ENCODE measurements around the gene MED12L.

MED12L gene

GRCh38 chr3:151430821-151431484, 345.5 kb downstream of the MED12L start:
- Histone ChIP-seq H3K9me3 (ENCODE audit: control insufficient read depth, insufficient read depth, low read depth, low read length) (no peaks in the 10 kb centered on the region), H3K4me1 (ENCODE audit: control insufficient read depth, insufficient read depth, low read length) (no peaks in the 10 kb centered on the region), H3K36me3 (ENCODE audit: control insufficient read depth in 2 of 2, insufficient read depth in 1 of 2, low read length in 2 of 2) (peaks cover 0 to 6% of the 10 kb centered on the region in 2 experiments; a peak in 1 of 3 replicates), H3K4me3 (ENCODE audit: low read depth, low read length) (no peak overlapping the region), H3K27ac (ENCODE audit: extremely low read depth, low read depth, low read length) (no peak overlapping the region)
- no peak for TF ChIP-seq ZNF18 (tag by site-specific recombination; IDR thresholded peaks at IDR 0.05)
- no peak for TF ChIP-seq ZNF518A (tag by site-specific recombination; conservative IDR thresholded peaks at IDR 0.05; ENCODE audit: low read depth)
- no peak for TF ChIP-seq ZNF623 (tag by site-specific recombination; IDR thresholded peaks at IDR 0.05)
- TF ChIP-seq ZNF19 (tag by site-specific recombination; IDR thresholded peaks at IDR 0.05; ENCODE audit: low read depth), result no peak
- no peak for TF ChIP-seq ZNF423 (tag by site-specific recombination; IDR thresholded peaks at IDR 0.05)
- no peak for TF ChIP-seq ZNF677 (tag by site-specific recombination; IDR thresholded peaks at IDR 0.05)
- no peak for TF ChIP-seq ZNF138 (tag by site-specific recombination; IDR thresholded peaks at IDR 0.05; ENCODE audit: borderline replicate concordance)
- TF ChIP-seq ZSCAN18 (tag by site-specific recombination; IDR thresholded peaks at IDR 0.05), result no peak
- POLR2A ChIA-PET, result no interaction called here
- CTCF ChIA-PET, result interaction anchor here (0.9 to 1.4 kb wide), 2 partner anchors 263 to 408 kb away, joined by 3 to 4 read pairs; no protein-coding TSS in a partner anchor

DNA sequence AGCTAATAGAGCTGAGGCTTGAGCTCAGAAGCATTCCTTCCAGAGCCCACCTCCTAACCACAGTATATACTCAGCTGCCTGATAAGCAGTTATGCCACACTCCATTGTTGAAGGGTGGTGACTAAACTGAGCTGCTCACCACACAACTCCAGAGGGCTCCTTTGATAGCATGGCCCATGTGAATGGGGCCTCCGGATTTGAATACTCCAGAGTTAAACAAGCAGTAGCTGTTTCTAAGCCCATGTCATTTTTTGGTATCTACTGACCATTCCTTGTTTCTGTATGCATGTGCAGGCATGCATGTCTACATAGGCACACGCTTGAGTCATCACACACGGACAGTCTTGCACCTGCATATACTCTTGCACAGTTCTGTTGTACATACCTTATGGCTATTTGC, 346.5 kb downstream of the MED12L start:
- no peaks in the 10 kb centered on the region for H3K9me3 ChIP-seq (ENCODE audit: control insufficient read depth, insufficient read depth, low read depth, low read length)
- H3K4me3 ChIP-seq (ENCODE audit: low read depth, low read length), result no peak overlapping the region
- peaks cover 0 to 6% of the 10 kb centered on the region in 2 experiments; a peak in 1 of 3 replicates for H3K36me3 ChIP-seq (ENCODE audit: control insufficient read depth in 2 of 2, insufficient read depth in 1 of 2, low read length in 2 of 2)
- TF ChIP-seq, protein P1, sequence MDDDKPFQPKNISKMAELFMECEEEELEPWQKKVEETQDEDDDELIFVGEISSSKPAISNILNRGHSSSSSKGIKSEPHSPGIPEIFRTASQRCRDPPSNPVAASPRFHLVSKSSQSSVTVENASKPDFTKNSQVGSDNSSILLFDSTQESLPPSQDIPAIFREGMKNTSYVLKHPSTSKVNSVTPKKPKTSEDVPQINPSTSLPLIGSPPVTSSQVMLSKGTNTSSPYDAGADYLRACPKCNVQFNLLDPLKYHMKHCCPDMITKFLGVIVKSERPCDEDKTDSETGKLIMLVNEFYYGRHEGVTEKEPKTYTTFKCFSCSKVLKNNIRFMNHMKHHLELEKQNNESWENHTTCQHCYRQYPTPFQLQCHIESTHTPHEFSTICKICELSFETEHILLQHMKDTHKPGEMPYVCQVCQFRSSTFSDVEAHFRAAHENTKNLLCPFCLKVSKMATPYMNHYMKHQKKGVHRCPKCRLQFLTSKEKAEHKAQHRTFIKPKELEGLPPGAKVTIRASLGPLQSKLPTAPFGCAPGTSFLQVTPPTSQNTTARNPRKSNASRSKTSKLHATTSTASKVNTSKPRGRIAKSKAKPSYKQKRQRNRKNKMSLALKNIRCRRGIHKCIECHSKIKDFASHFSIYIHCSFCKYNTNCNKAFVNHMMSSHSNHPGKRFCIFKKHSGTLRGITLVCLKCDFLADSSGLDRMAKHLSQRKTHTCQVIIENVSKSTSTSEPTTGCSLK (tag by site-specific recombination; IDR thresholded peaks at IDR 0.05), result no peak
- TF ChIP-seq ZNF530 (tag by site-specific recombination; IDR thresholded peaks at IDR 0.05; ENCODE audit: low read depth) (no peak), ZNF394 (tag by site-specific recombination; IDR thresholded peaks at IDR 0.05; ENCODE audit: borderline replicate concordance) (no peak), ZNF747 (tag by site-specific recombination; IDR thresholded peaks at IDR 0.05) (no peak), ZNF692 (tag by site-specific recombination; IDR thresholded peaks at IDR 0.05) (no peak), ZSCAN23 (tag by site-specific recombination; IDR thresholded peaks at IDR 0.05) (no peak), ZNF792 (tag by site-specific recombination; IDR thresholded peaks at IDR 0.05) (no peak), MYNN (tag by site-specific recombination; IDR thresholded peaks at IDR 0.05; ENCODE audit: borderline replicate concordance) (no peak), ZNF707 (tag by site-specific recombination; IDR thresholded peaks at IDR 0.05) (no peak), ZFP37 (tag by site-specific recombination; IDR thresholded peaks at IDR 0.05) (no peak), ZNF513 (tag by site-specific recombination; IDR thresholded peaks at IDR 0.05) (no peak), ZNF169 (tag by site-specific recombination; IDR thresholded peaks at IDR 0.05) (no peak)
- ChIA-PET POLR2A (no interaction called here), CTCF (interaction anchor here (1.4 kb wide), 1 partner anchor 407 kb away, joined by 3 read pairs; no protein-coding TSS in a partner anchor)
- H3K4me1 ChIP-seq (ENCODE audit: control insufficient read depth, insufficient read depth, low read length), result no peaks in the 10 kb centered on the region
- H3K27ac ChIP-seq (ENCODE audit: extremely low read depth, low read depth, low read length), result no peak overlapping the region

Data from HEK293 (cell line).